PFSK-1 (cell line): ENCODE measurements around the gene CNN2.

ENCODE experiments used
- POLR2AphosphoS5 ChIP-seq: IDR thresholded peaks from 2 replicates; pipeline ENCODE4 v1.6.1; 2012; ENCODE audit warnings: low read depth, mild to moderate bottlenecking, control low read depth, low read length, moderate library complexity
- TF ChIP-seq, protein P1 (sequence below), 2 experiments: IDR thresholded peaks; 2 replicates each; pipeline versions ENCODE4 v1.6.1 to v1.8.0; 2011 to 2012; ENCODE audit warnings: low read depth in 2 of 2, low read length in 2 of 2, control low read depth in 1 of 2, inconsistent platforms in 1 of 2, mild to moderate bottlenecking in 1 of 2, moderate library complexity in 1 of 2; ENCODE audit not compliant: insufficient read depth in 1 of 2

DNA sequence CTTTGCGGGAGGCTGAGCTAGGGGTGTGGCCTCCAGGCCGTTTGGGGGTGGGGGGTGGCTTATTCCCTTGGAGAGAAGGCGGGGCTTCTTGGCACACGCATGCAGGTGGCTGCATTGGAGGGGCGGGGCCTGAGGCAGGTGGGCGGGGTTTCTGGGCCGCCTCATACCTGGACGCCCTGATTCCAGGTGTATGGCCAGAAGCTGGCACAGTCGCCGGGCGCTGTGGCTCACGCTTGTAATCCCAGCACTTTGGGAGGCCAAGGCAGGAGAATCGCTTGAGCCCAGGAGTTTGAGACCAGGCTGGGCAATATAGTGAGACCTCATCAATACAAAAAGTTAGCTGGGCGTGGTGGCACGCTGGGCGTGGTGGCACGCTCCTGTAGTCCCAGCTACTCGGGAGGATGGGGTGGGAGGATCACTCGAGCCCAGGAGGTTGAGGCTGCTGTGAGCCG is 21.3 kb downstream of the CNN2 start:
- no peak for TF ChIP-seq POLR2AphosphoS5
- TF ChIP-seq, protein P1, sequence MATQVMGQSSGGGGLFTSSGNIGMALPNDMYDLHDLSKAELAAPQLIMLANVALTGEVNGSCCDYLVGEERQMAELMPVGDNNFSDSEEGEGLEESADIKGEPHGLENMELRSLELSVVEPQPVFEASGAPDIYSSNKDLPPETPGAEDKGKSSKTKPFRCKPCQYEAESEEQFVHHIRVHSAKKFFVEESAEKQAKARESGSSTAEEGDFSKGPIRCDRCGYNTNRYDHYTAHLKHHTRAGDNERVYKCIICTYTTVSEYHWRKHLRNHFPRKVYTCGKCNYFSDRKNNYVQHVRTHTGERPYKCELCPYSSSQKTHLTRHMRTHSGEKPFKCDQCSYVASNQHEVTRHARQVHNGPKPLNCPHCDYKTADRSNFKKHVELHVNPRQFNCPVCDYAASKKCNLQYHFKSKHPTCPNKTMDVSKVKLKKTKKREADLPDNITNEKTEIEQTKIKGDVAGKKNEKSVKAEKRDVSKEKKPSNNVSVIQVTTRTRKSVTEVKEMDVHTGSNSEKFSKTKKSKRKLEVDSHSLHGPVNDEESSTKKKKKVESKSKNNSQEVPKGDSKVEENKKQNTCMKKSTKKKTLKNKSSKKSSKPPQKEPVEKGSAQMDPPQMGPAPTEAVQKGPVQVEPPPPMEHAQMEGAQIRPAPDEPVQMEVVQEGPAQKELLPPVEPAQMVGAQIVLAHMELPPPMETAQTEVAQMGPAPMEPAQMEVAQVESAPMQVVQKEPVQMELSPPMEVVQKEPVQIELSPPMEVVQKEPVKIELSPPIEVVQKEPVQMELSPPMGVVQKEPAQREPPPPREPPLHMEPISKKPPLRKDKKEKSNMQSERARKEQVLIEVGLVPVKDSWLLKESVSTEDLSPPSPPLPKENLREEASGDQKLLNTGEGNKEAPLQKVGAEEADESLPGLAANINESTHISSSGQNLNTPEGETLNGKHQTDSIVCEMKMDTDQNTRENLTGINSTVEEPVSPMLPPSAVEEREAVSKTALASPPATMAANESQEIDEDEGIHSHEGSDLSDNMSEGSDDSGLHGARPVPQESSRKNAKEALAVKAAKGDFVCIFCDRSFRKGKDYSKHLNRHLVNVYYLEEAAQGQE (IDR thresholded peaks at IDR 0.05; ENCODE audit: insufficient read depth in 1 of 2, low read depth in 2 of 2, low read length in 2 of 2) = no peak
